Panc1 (cell line): ENCODE results near the gene ARFRP1. TPM values are rescaled to one million over a fixed set of nuclear protein-coding genes. Genes with fewer than 3 reads are reported as not detected.

ENCODE experiments used
- ATAC-seq: fragments of 200-7000 bp; cut with Tn5 transposase; 2 replicates; pipeline ENCODE4 v1.9.1; 2020; ENCODE audit warnings: mild to moderate bottlenecking, moderate library complexity
- BruUV-seq: library from RNA; stranded (reverse); fragments of 400-500 nt; replicated peaks from 2 replicates; lab custom pipeline; 2021; lab: Mats Ljungman, UMichigan
- CTCF ChIA-PET: fragments of 300-600 bp; sonication (Branson Sonifier 250); formaldehyde crosslinking; loops from one replicate; lab custom pipeline; 2022; ENCODE audit warnings: antibody characterized with exemption; lab: Charles Lee
- POLR2A ChIA-PET: fragments of 300-600 bp; sonication (Branson Sonifier 250); formaldehyde crosslinking; loops from one replicate; lab custom pipeline; 2022; ENCODE audit warnings: antibody characterized with exemption; lab: Charles Lee
- DNase-seq: peaks from one replicate; pipeline ENCODE4 v3.0.0-alpha.2; 2010; ENCODE audit warnings: low read depth, low spot score
- H3K27ac ChIP-seq: 2 replicates; pipeline ENCODE4 v1.5.1; 2011; ENCODE audit warnings: mild to moderate bottlenecking, low read length, inconsistent platforms
- H3K27me3 ChIP-seq: fragments of 200-500 bp; sonication (Bioruptor generic); 2 replicates; pipeline ENCODE4 v1.6.0; 2014; ENCODE audit warnings: low read length, inconsistent platforms; ENCODE audit not compliant: control insufficient read depth, insufficient read depth
- H3K36me3 ChIP-seq: fragments of 200-500 bp; sonication (Bioruptor generic); 2 replicates; pipeline ENCODE4 v1.5.1; 2014; ENCODE audit warnings: inconsistent platforms, mild to moderate bottlenecking, low read length, moderate library complexity; ENCODE audit not compliant: control insufficient read depth, insufficient read depth
- H3K4me1 ChIP-seq: 2 replicates; pipeline ENCODE4 v1.5.1; 2011; ENCODE audit warnings: inconsistent platforms, mild to moderate bottlenecking, low read length, moderate library complexity; ENCODE audit not compliant: control insufficient read depth, insufficient read depth
- H3K4me3 ChIP-seq, 2 experiments: 2 replicates each; pipeline ENCODE4 v1.5.1; 2011 to 2012; ENCODE audit warnings: low read depth in 2 of 2, low read length in 2 of 2, mild to moderate bottlenecking in 2 of 2, inconsistent platforms in 1 of 2, moderate library complexity in 1 of 2
- H3K9me3 ChIP-seq: fragments of 200-500 bp; sonication (Bioruptor generic); 2 replicates; pipeline ENCODE4 v1.5.1; 2014; ENCODE audit warnings: low read depth, mild to moderate bottlenecking, inconsistent platforms, low read length, moderate library complexity; ENCODE audit not compliant: control insufficient read depth, insufficient read depth
- CTCF ChIP-seq: fragments of 450-650 bp; IDR thresholded peaks from 2 replicates; pipeline ENCODE4 v1.5.1; 2017; ENCODE audit warnings: mild to moderate bottlenecking
- POLR2AphosphoS5 ChIP-seq: IDR thresholded peaks from 2 replicates; pipeline ENCODE4 v1.6.1; 2012; ENCODE audit warnings: mild to moderate bottlenecking, low read depth, low read length, moderate library complexity
- REST ChIP-seq, 2 experiments: IDR thresholded peaks; 2 replicates each; pipeline ENCODE4 v1.6.1; 2011 to 2012; ENCODE audit warnings: low read depth in 2 of 2, control low read depth in 1 of 2, low read length in 1 of 2, mild to moderate bottlenecking in 1 of 2, moderate library complexity in 1 of 2; ENCODE audit not compliant: insufficient read depth in 1 of 2
- SIN3A ChIP-seq: IDR thresholded peaks from 2 replicates; pipeline ENCODE4 v1.6.1; 2012; ENCODE audit warnings: low read depth, mild to moderate bottlenecking, low read length, moderate library complexity, borderline replicate concordance; ENCODE audit not compliant: insufficient read depth
- TCF7L2 ChIP-seq: IDR thresholded peaks from 2 replicates; pipeline ENCODE4 v1.6.1; 2011; ENCODE audit warnings: mild to moderate bottlenecking, low read depth, low read length, inconsistent platforms
- in situ Hi-C: cut with HindIII; loops from 2 replicates; pipeline ENCODE4 v1.10.0; 2016; ENCODE audit warnings: low sequenced_read_pairs, low pct_unique_long_range_greater_than_20kb
- intact Hi-C: fragments of 100-400 bp; cut with micrococcal nuclease; formaldehyde crosslinking; loops from one replicate; pipeline ENCODE4 v1.10.0; 2022; ENCODE audit not compliant: unreplicated experiment
- total RNA-seq: library from RNA; stranded (reverse); gene quantifications from one replicate; pipeline ENCODE4 v1.2.1, GENCODE V29; 2021; ENCODE audit not compliant: unreplicated experiment

The ARFRP1 gene
- total RNA-seq, 1 experiment from 2014 or later: 57.9 TPM

GRCh38 chr20:63701329-63702035 lies 6.3 kb downstream of the ARFRP1 start:
- Histone ChIP-seq H3K36me3 (peaks cover 8% of the 10 kb centered on the region; the same call in 1 of the 2 replicates), H3K9me3 (no peaks in the 10 kb centered on the region), H3K27me3 (no peaks in the 10 kb centered on the region), H3K27ac (peak overlapping the region; percentile 77), H3K4me3 (no peak overlapping the region), H3K4me1 (peaks cover 69% of the 10 kb centered on the region)
- peak; percentile 19 for ATAC-seq
- DNase-seq: no peak
- BruUV-seq: no TSS peak
- in situ Hi-C loops (no loop called here), intact Hi-C loops (no loop called here)
- no peak for TF ChIP-seq TCF7L2
- TF ChIP-seq REST (IDR thresholded peaks at IDR 0.05; ENCODE audit: insufficient read depth in 1 of 2, low read depth in 2 of 2, low read length in 1 of 2): no peak
- no peak for TF ChIP-seq POLR2AphosphoS5
- TF ChIP-seq SIN3A: no peak
- no peak for TF ChIP-seq CTCF
- ChIA-PET CTCF (interaction anchor here (0.6 kb wide), 1 partner anchor 199 kb away, joined by 8 read pairs; no protein-coding TSS in a partner anchor), POLR2A (no interaction called here)

- Histone ChIP-seq H3K27me3 (no peaks in the 10 kb centered on the region), H3K9me3 (no peaks in the 10 kb centered on the region), H3K4me3 (no peak overlapping the region), H3K27ac (peak overlapping the region; percentile 77), H3K36me3 (peaks cover 4% of the 10 kb centered on the region; the same call in 1 of the 2 replicates), H3K4me1 (peaks cover 67% of the 10 kb centered on the region)
- ChIA-PET POLR2A (no interaction called here), CTCF (interaction anchor here (0.6 kb wide), 1 partner anchor 199 kb away, joined by 8 read pairs; no protein-coding TSS in a partner anchor)
- no peak for ATAC-seq
- in situ Hi-C loops (no loop called here), intact Hi-C loops (no loop called here)
- no TSS peak for BruUV-seq
- TF ChIP-seq REST (IDR thresholded peaks at IDR 0.05; ENCODE audit: insufficient read depth in 1 of 2, low read depth in 2 of 2, low read length in 1 of 2) (no peak), SIN3A (no peak), CTCF (no peak), POLR2AphosphoS5 (no peak), TCF7L2 (no peak)
- DNase-seq: no peak
Measured at GRCh38 chr20:63701051-63701328, 6.8 kb downstream of the ARFRP1 start.
